Testis (tissue), 3 donors: ENCODE results near the gene SLC24A3. TPM values are rescaled to one million over a fixed set of nuclear protein-coding genes. Genes with fewer than 3 reads are reported as not detected.
A peak's percentile ranks its signal among the peaks of the same experiment; 100 is the strongest.

Source experiments
- DNase-seq: peaks from one replicate; pipeline ENCODE4 v3.0.0-alpha.2; 2019
- H3K27ac ChIP-seq, 2 donors: fragments of 200-600 bp; sonication (generic); one replicate each; pipeline ENCODE4 v1.5.1; 2019
- H3K27me3 ChIP-seq: fragments of 200-600 bp; sonication (generic); one replicate; pipeline ENCODE4 v1.5.1; 2019
- H3K36me3 ChIP-seq: fragments of 200-600 bp; sonication (generic); one replicate; pipeline ENCODE4 v1.5.1; 2017; ENCODE audit warnings: low read depth; ENCODE audit errors: missing control alignments
- H3K4me1 ChIP-seq: fragments of 200-600 bp; sonication (generic); one replicate; pipeline ENCODE4 v1.5.1; 2019
- H3K4me3 ChIP-seq, 2 donors: fragments of 200-600 bp; sonication (generic); one replicate each; pipeline ENCODE4 v1.5.1; 2017 to 2019
- H3K9me3 ChIP-seq: fragments of 200-600 bp; sonication (generic); one replicate; pipeline ENCODE4 v1.5.1; 2017
- POLR2A ChIP-seq: fragments of 450-650 bp; IDR thresholded peaks from one replicate; pipeline ENCODE4 v1.6.1; 2017; ENCODE audit warnings: antibody characterized with exemption, mild to moderate bottlenecking, moderate library complexity
- WGBS, 2 donors: methylation state at CpG; one replicate each; pipeline ENCODE4 v1.1.5; 2018; 5-methylcytosine and 5-hydroxymethylcytosine counted together
- intact Hi-C: fragments of 100-400 bp; cut with DNase I; formaldehyde crosslinking; loops from one replicate; pipeline ENCODE4 v1.15.1; 2023; ENCODE audit warnings: low total_unique reads
- polyA plus RNA-seq: library from polyadenylated mRNA; stranded (reverse); fragments of 350-450 nt; fragmentation: Illumina TruSeq; extraction: RNeasy Lipid Tissue Mini Kit (QIAGEN cat#74804); gene quantifications from one replicate; pipeline ENCODE4 v1.2.3, GENCODE V29; 2014; ENCODE audit warnings: low read depth, low replicate concordance; ENCODE audit not compliant: insufficient read depth
- total RNA-seq, 2 donors: library from RNA; depleted of rRNA; stranded (reverse); fragments of >200 nt; gene quantifications; one replicate each; pipeline ENCODE4 v1.2.3, GENCODE V29; 2016
- TF ChIP-seq, protein P1 (sequence below), 3 experiments: fragments of 450-650 bp in 2 of 3; fragments of 200-600 bp in 1 of 3; sonication (generic) in 1 of 3; IDR thresholded peaks; one replicate each; pipeline ENCODE4 v1.5.1; 2016 to 2019; ENCODE audit warnings: antibody characterized with exemption in 3 of 3, mild to moderate bottlenecking in 2 of 3, moderate library complexity in 1 of 3

Gene SLC24A3
- total and polyA plus RNA-seq, 3 donors from 2014 or later, result 2.4 to 4.5 (median 3.8) TPM

DNA sequence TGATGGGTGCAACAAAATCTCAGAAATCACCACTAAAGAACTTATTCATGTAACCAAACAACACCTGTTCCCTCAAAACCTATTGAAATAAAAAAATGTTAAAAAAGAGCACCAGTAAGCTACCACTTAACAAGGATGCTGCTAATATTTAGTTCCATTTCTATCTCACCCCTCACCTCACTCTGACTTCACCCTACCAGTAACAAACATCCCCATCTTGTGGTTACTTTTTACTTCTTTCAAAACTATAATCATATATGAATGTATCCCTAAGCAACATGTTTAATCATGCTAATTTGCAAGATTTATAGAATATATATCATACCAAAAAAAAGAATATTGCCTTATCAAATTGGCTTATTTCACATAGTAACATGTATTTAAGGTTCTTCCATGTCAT, 27.4 kb upstream of the SLC24A3 start:
- intact Hi-C loops, result no loop called here
- Histone ChIP-seq H3K4me1 (no peaks in the 10 kb centered on the region), H3K36me3 (no peaks in the 10 kb centered on the region), H3K9me3 (no peaks in the 10 kb centered on the region), H3K27me3 (no peaks in the 10 kb centered on the region), H3K4me3 (no peak overlapping the region), H3K27ac (no peak overlapping the region)
- TF ChIP-seq POLR2A, result no peak
- TF ChIP-seq, protein P1, sequence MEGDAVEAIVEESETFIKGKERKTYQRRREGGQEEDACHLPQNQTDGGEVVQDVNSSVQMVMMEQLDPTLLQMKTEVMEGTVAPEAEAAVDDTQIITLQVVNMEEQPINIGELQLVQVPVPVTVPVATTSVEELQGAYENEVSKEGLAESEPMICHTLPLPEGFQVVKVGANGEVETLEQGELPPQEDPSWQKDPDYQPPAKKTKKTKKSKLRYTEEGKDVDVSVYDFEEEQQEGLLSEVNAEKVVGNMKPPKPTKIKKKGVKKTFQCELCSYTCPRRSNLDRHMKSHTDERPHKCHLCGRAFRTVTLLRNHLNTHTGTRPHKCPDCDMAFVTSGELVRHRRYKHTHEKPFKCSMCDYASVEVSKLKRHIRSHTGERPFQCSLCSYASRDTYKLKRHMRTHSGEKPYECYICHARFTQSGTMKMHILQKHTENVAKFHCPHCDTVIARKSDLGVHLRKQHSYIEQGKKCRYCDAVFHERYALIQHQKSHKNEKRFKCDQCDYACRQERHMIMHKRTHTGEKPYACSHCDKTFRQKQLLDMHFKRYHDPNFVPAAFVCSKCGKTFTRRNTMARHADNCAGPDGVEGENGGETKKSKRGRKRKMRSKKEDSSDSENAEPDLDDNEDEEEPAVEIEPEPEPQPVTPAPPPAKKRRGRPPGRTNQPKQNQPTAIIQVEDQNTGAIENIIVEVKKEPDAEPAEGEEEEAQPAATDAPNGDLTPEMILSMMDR (IDR thresholded peaks at IDR 0.05), result no peak
- no peak for DNase-seq

DNA sequence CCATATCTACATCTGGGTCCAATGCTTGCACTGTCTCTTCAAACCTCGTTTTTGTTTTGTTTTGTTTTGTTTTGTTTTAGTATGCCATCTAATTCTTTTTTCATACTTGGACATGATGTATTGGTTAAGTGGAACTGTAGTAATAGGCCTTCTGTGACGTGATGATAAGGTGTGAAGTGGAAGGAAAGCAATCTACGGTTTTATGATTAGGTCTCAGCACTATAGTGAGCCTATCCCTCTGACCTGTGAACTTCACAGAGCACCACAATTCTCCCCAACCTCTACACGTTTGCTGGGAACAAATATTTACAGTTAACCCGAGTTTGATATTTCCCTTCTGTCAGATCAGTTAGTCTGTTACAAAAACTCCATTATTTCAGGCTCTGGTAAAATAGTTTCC, 19.1 kb upstream of the SLC24A3 start:
- TF ChIP-seq, protein P1 (IDR thresholded peaks at IDR 0.05), result no peak
- no peak for TF ChIP-seq POLR2A
- Histone ChIP-seq H3K4me1 (no peaks in the 10 kb centered on the region), H3K27me3 (no peaks in the 10 kb centered on the region), H3K9me3 (no peaks in the 10 kb centered on the region), H3K4me3 (no peak overlapping the region), H3K27ac (no peak overlapping the region), H3K36me3 (no peaks in the 10 kb centered on the region)
- 55 to 57% methylated on average over 5 of the region's 5 CpGs for WGBS, 2 donors
- no peak for DNase-seq
- intact Hi-C loops, result no loop called here

DNA sequence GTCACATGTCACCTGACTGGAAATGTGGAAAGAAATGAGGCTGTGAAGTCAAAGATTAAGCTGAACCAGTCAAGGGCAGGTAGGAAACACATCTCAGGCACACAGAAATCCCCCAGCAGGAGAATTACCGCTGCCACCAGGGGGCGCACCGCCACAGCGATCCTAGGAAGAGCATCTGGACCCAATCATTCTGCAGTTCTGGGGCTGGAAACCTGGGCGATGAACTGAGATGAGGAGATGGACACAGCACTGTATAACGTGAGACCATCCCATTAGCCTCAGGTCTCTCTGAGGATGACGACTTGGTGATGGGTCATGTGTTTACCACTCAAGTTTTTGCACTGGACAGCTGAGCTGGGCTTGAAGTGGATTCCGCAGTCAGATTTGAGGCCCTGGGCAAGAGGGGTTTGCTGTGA, 6.5 kb upstream of the SLC24A3 start:
- 16 to 26% methylated on average over 8 of the region's 8 CpGs for WGBS, 2 donors
- TF ChIP-seq POLR2A, result no peak
- TF ChIP-seq, protein P1 (IDR thresholded peaks at IDR 0.05), result peak; percentile 72 to 92 (median 87)
- Histone ChIP-seq H3K27ac (no peak overlapping the region), H3K9me3 (no peaks in the 10 kb centered on the region), H3K27me3 (no peaks in the 10 kb centered on the region), H3K4me1 (no peaks in the 10 kb centered on the region), H3K36me3 (no peaks in the 10 kb centered on the region), H3K4me3 (no peak overlapping the region)
- peak; percentile 84 for DNase-seq
- intact Hi-C loops, result no loop called here

DNA sequence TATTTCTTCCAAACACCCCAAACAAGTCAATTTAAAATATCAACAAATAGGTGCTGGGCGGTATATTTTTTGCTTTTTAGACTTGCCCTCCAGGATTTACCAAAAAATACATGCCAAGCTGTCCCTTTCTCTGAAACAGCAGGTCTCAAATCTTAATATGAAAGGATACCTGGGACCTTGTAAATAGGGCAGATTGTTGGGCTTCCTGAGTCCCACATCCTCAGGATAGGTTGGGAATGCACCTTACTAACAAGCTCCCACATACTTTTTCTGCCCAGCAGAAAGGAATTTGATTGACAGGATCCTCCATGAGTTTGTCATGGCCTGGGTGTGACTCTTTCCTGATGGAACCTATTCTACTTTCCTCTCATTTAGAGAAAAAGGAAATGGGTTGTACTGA, 4.9 kb upstream of the SLC24A3 start:
- Histone ChIP-seq H3K9me3 (no peaks in the 10 kb centered on the region), H3K4me1 (no peaks in the 10 kb centered on the region), H3K4me3 (no peak overlapping the region), H3K36me3 (no peaks in the 10 kb centered on the region), H3K27ac (no peak overlapping the region), H3K27me3 (no peaks in the 10 kb centered on the region)
- whole genome bisulfite sequencing, 2 donors, result 85 to 89% methylated on average over 1 of the region's 1 CpG
- intact Hi-C loops, result no loop called here
- TF ChIP-seq, protein P1 (IDR thresholded peaks at IDR 0.05), result no peak
- no peak for TF ChIP-seq POLR2A
- DNase-seq, result no peak

DNA sequence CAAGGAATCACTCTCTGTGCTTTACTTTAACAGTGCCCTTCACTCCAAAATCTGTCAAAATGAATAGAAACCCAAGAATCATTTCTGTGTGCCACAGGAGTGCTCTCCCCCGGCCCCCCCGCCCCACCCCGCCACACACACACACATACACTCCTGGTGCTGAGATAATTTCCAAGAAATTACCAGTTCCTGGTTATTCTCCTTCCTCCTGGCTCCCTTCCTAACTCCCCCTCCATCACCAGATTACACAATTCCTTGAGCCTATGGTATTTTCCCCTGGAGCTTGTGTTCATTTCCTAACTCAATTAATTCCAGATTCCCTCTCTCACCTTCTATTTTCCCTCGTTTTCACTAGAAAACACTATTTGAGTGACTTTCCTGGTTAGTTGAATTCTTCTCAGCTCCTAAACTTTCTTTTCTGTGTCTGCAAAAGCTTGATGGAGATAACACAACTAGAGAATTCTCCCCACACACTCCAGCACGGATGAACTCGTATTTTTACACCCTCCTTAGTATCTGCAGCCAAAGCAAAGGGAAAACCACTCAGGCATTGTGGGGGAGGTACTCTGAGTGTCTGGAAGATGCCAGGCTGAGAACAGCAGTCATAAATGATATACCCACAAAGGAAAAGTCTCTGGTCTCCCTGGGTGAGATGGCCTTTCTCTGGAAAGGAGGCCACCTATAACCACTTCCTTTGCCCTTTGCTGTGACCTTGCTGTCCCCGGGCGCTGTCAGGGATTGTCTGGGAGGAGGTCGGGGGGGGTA, 1.9 kb upstream of the SLC24A3 start:
- Histone ChIP-seq H3K27ac (no peak overlapping the region), H3K36me3 (no peaks in the 10 kb centered on the region), H3K27me3 (no peaks in the 10 kb centered on the region), H3K4me1 (no peaks in the 10 kb centered on the region), H3K4me3 (no peak overlapping the region), H3K9me3 (no peaks in the 10 kb centered on the region)
- whole genome bisulfite sequencing, 2 donors, result 56 to 59% methylated on average over 8 to 9 of the region's 9 CpGs
- intact Hi-C loops, result loop anchor here (10.0 kb wide), 2 partner anchors 374 to 454 kb away; no protein-coding TSS in a partner anchor
- TF ChIP-seq, protein P1 (IDR thresholded peaks at IDR 0.05), result no peak
- no peak for TF ChIP-seq POLR2A
- DNase-seq, result no peak
